ENCODE data around the gene PKP4. TPM values are rescaled to one million over a fixed set of nuclear protein-coding genes. Genes with fewer than 3 reads are reported as not detected.

Gene PKP4
- total and polyA plus RNA-seq, 9 of the 15 experiments (the other 6 are each of a cell fraction or from before 2014, with no cell fraction given): 24.6 to 99.1 (median 74.0) TPM

- TF ChIP-seq SMARCA4 (IDR thresholded peaks at IDR 0.05): no peak; the same call in 1 of the 2 replicates
- TF ChIP-seq KLF16 (IDR thresholded peaks at IDR 0.05): no peak
- no peak for TF ChIP-seq ASH1L (IDR thresholded peaks at IDR 0.05; ENCODE audit: borderline replicate concordance, low read depth, partially characterized antibody)
- TF ChIP-seq DMBX1 (CRISPR knock-in tag; IDR thresholded peaks at IDR 0.05; ENCODE audit: borderline replicate concordance): no peak
- TF ChIP-seq GMEB1 (CRISPR knock-in tag; IDR thresholded peaks at IDR 0.05): no peak; the same call in 1 of the 2 replicates
- TF ChIP-seq KLF13 (tag; IDR thresholded peaks at IDR 0.05; ENCODE audit: borderline replicate concordance, low read depth): no peak
- TF ChIP-seq ZNF23 (CRISPR knock-in tag; IDR thresholded peaks at IDR 0.05): no peak
- TF ChIP-seq CBFA2T3 (IDR thresholded peaks at IDR 0.05): peak; percentile 34; the same call in 1 of the 2 replicates
- TF ChIP-seq PRPF4 (IDR thresholded peaks at IDR 0.05; ENCODE audit: insufficient read depth, low read depth, low read length, poor library complexity, severe bottlenecking): peak; percentile 13
- no peak for TF ChIP-seq SIRT6 (IDR thresholded peaks at IDR 0.05; ENCODE audit: low read depth, low read length)
- TF ChIP-seq NFIX (CRISPR knock-in tag; IDR thresholded peaks at IDR 0.05; ENCODE audit: low read depth): no peak
- TF ChIP-seq DACH1 (IDR thresholded peaks at IDR 0.05; ENCODE audit: partially characterized antibody): peak; percentile 2
- TF ChIP-seq SPI1 (IDR thresholded peaks at IDR 0.05; ENCODE audit: borderline replicate concordance, low read depth, low read length): no peak
- TF ChIP-seq PBX2 (CRISPR knock-in tag; IDR thresholded peaks at IDR 0.05; ENCODE audit: low read depth): no peak
- no peak for TF ChIP-seq PBX2 (tag; conservative IDR thresholded peaks at IDR 0.05; ENCODE audit: low read depth)
- peak; percentile 7 to 9; a peak in 1 of 4 replicates for TF ChIP-seq RAD21 (CRISPR knock-in tag; conservative IDR thresholded peaks at IDR 0.05 in 1 of 2, IDR thresholded peaks at IDR 0.05 in 1 of 2)
- TF ChIP-seq ZNF12 (CRISPR knock-in tag; IDR thresholded peaks at IDR 0.05): no peak; the same call in 1 of the 2 replicates
- peak; percentile 90 for TF ChIP-seq ZEB2 (IDR thresholded peaks at IDR 0.05)
- TF ChIP-seq MAFK (IDR thresholded peaks at IDR 0.05; ENCODE audit: low read length): no peak
- TF ChIP-seq MBD2 (IDR thresholded peaks at IDR 0.05; ENCODE audit: borderline replicate concordance, low read depth): no peak
- TF ChIP-seq ZBTB5 (IDR thresholded peaks at IDR 0.05): no peak
Observed at GRCh38 chr2:158457826-158458616, 1.3 kb downstream of the PKP4 start (continued).
